ENCODE measurements around the gene TTC24.

The TTC24 gene

DNA sequence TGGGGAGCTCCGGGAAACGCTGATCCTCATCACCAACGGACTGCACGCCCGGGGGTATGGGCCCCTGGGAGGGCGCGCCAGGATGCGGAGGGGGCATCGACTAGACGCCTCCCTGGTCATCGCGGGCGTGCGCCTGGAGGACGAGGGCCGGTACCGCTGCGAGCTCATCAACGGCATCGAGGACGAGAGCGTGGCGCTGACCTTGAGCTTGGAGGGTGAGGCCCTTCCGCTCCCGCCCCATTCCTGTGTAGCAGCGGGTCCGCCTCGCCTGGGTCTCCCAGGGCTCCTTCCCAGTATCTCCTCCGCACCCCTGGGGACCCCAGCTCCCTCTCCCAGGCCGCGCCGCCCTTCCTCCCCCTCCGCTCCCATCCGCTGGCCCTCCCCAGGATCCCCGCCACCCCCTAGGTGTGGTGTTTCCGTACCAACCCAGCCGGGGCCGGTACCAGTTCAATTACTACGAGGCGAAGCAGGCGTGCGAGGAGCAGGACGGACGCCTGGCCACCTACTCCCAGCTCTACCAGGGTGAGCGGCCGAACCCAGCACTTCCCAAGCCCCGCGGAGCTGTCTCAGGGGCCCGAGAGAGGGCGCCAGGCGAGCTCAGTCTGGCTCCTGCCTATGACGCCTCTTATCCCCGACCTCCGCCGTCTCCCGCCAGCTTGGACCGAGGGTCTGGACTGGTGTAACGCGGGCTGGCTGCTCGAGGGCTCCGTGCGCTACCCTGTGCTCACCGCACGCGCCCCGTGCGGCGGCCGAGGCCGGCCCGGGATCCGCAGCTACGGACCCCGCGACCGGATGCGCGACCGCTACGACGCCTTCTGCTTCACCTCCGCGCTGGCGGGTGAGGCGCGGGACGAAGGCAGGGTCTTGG lies 44.7 kb downstream of the TTC24 start:
- TF ChIP-seq, protein P1, sequence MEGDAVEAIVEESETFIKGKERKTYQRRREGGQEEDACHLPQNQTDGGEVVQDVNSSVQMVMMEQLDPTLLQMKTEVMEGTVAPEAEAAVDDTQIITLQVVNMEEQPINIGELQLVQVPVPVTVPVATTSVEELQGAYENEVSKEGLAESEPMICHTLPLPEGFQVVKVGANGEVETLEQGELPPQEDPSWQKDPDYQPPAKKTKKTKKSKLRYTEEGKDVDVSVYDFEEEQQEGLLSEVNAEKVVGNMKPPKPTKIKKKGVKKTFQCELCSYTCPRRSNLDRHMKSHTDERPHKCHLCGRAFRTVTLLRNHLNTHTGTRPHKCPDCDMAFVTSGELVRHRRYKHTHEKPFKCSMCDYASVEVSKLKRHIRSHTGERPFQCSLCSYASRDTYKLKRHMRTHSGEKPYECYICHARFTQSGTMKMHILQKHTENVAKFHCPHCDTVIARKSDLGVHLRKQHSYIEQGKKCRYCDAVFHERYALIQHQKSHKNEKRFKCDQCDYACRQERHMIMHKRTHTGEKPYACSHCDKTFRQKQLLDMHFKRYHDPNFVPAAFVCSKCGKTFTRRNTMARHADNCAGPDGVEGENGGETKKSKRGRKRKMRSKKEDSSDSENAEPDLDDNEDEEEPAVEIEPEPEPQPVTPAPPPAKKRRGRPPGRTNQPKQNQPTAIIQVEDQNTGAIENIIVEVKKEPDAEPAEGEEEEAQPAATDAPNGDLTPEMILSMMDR (IDR thresholded peaks at IDR 0.05): peak; percentile 84
- no peak for TF ChIP-seq ZFX (IDR thresholded peaks at IDR 0.05; ENCODE audit: borderline replicate concordance)

DNA sequence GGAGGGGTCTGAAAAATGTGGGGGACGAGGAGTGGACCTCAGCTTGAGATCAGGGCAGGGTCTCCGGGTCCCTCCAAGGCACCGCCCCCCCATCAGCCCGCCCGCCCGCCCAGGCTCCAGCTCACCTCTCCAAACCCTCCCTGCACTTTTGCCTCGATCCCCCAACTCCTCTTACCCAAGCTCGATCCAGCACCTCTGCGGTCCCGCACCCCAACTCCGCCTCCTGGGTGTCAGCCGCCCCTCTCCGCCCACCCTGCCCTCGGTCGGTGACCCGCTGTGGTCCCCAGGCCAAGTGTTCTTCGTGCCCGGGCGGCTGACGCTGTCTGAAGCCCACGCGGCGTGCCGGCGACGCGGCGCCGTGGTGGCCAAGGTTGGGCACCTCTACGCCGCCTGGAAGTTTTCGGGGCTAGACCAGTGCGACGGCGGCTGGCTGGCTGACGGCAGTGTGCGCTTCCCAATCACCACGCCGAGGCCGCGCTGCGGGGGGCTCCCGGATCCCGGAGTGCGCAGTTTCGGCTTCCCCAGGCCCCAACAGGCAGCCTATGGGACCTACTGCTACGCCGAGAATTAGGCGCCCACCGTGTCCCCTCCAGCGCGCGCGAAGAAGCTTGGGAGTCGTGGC lies 45.4 kb downstream of the TTC24 start:
- no peak overlapping the region for H3K27ac ChIP-seq
- TF ChIP-seq ZFX (IDR thresholded peaks at IDR 0.05; ENCODE audit: borderline replicate concordance): no peak
- TF ChIP-seq, protein P1 (IDR thresholded peaks at IDR 0.05): no peak

More for the DNA sequence above, 44.7 kb downstream of the TTC24 start:
- peak overlapping the region; percentile 60; the same call in 1 of the 2 replicates for H3K27ac ChIP-seq

DNA sequence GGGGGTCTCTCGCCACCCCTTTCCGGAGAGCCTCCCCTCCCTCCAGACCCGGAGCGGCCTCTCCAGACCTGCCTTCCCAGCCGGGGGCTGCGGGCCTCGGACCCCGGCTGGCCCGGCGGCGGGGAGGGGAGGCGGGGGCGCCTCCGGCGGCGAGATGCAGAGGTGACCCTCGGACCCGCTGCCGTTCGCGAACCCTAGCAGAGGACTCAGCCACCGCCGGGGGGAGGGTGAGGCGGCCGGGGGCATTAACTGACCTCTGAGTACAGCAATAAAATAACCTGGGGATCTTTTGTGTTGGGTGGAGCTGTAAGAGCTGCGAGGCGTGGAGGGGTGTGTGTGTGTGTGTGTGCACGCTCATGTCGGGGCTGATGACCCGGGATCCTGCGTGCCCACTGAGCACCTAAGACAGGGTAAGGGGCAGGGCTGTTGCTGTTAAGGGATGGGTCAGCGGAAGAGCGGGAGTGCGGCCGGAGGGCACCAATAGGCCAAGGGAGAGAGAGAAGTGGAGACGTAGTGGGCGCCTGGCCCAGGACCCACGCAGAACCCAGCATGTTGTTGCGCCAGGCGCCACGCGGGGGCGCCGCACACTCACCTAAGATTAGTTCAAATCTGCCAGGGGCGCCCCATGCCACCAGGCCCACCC lies 46.0 kb downstream of the TTC24 start:
- TF ChIP-seq, protein P1 (IDR thresholded peaks at IDR 0.05): peak; percentile 99
- no peak for TF ChIP-seq ZFX (IDR thresholded peaks at IDR 0.05; ENCODE audit: borderline replicate concordance)
- H3K27ac ChIP-seq: no peak overlapping the region

- H3K27ac ChIP-seq: no peak overlapping the region
- TF ChIP-seq, protein P1 (IDR thresholded peaks at IDR 0.05): peak; percentile 83
- TF ChIP-seq ZFX (IDR thresholded peaks at IDR 0.05; ENCODE audit: borderline replicate concordance): no peak
Measured at GRCh38 chr1:156626079-156626438, 46.5 kb downstream of the TTC24 start.

DNA sequence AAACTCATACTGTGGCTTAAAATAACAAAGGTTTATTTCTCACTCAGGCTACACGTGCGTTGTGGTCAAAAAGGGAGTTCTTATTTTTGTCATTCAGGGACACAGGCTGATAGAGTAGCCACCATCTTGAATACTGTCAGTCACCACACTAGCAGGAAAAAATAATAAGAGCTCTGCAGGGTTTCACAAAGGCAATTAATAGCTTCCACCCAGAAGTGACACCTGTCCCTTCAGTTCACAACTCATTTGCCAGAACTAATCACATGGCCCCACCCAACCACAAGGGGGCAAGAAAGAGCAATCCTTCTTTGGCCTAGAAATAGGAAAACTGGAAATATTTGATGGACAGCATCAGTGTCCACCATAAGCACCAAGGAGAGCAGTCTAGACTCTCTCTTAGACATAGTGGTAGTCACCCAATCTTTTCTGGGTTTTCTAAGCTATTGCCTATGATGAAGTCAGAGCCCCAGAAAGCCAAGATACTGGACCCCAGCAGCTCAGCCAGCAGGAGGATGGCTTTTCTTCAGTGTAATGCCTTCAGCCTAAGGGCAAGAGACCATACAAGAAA lies 47.9 kb downstream of the TTC24 start:
- TF ChIP-seq, protein P1 (IDR thresholded peaks at IDR 0.05): peak; percentile 98
- no peak for TF ChIP-seq ZFX (IDR thresholded peaks at IDR 0.05; ENCODE audit: borderline replicate concordance)
- no peak overlapping the region for H3K27ac ChIP-seq

GRCh38 chr1:156629823-156630449 lies 50.4 kb downstream of the TTC24 start:
- H3K27ac ChIP-seq: no peak overlapping the region
- TF ChIP-seq, protein P1 (IDR thresholded peaks at IDR 0.05): no peak
- TF ChIP-seq ZFX (IDR thresholded peaks at IDR 0.05; ENCODE audit: borderline replicate concordance): no peak
